H1 (cell line): Measurements from ENCODE around the gene LIPF. TPM values are rescaled to one million over a fixed set of nuclear protein-coding genes. Genes with fewer than 3 reads are reported as not detected.

Experiments used
- CTCF ChIA-PET: fragments of 300-600 bp; sonication (Branson Sonifier 250); formaldehyde crosslinking; loops from one replicate; lab custom pipeline; 2021; ENCODE audit not compliant: partially characterized antibody; lab: Charles Lee
- POLR2A ChIA-PET: fragments of 300-600 bp; sonication (Branson Sonifier 250); formaldehyde crosslinking; loops from one replicate; lab custom pipeline; 2021; ENCODE audit warnings: inconsistent platforms; ENCODE audit not compliant: partially characterized antibody; lab: Charles Lee
- DNase-seq, 2 experiments: peaks; one replicate each; pipeline versions ENCODE4 v3.0.0 to v3.0.0-alpha.2; 2010 to 2022; ENCODE audit warnings: low spot score in 2 of 2, low read depth in 1 of 2, mixed read lengths in 1 of 2
- FAIRE-seq: peaks from 2 replicates; lab custom pipeline; 2011; peaks lifted over from hg19 to GRCh38; lab: Jason Lieb, UNC
- H2AFZ ChIP-seq: 2 replicates; pipeline ENCODE4 v1.8.1; 2012; ENCODE audit warnings: low read length, inconsistent platforms
- H2AK5ac ChIP-seq: 2 replicates; pipeline ENCODE4 v1.6.1; 2013; ENCODE audit warnings: low read depth, low read length
- H2BK120ac ChIP-seq: replicated peaks from 2 replicates; pipeline ENCODE3; 2013; ENCODE audit warnings: low read depth, low read length, inconsistent platforms
- H2BK12ac ChIP-seq: 2 replicates; pipeline ENCODE4 v1.6.1; 2013; ENCODE audit warnings: low read depth, low read length
- H2BK15ac ChIP-seq: 2 replicates; pipeline ENCODE4 v1.6.1; 2013; ENCODE audit warnings: low read length
- H2BK20ac ChIP-seq: 2 replicates; pipeline ENCODE4 v1.6.1; 2013; ENCODE audit warnings: low read length
- H2BK5ac ChIP-seq: 2 replicates; pipeline ENCODE4 v1.6.1; 2013; ENCODE audit warnings: low read depth, low read length
- H3K14ac ChIP-seq: 2 replicates; pipeline ENCODE4 v1.6.1; 2013; ENCODE audit warnings: inconsistent platforms; ENCODE audit not compliant: insufficient read length
- H3K18ac ChIP-seq: 2 replicates; pipeline ENCODE4 v1.6.1; 2013; ENCODE audit warnings: low read length; ENCODE audit errors: extremely low read depth
- H3K23ac ChIP-seq: 2 replicates; pipeline ENCODE4 v1.6.1; 2013; ENCODE audit warnings: inconsistent platforms; ENCODE audit not compliant: insufficient read length
- H3K23me2 ChIP-seq: 2 replicates; pipeline ENCODE4 v1.6.1; 2013; ENCODE audit warnings: low read depth, low read length
- H3K27ac ChIP-seq: 2 replicates; pipeline ENCODE4 v1.6.1; 2011; ENCODE audit warnings: low read depth, low read length, inconsistent platforms
- H3K27me3 ChIP-seq, 4 experiments: replicated peaks in 1 of 4; 1 replicate in 1 of 4; 2 replicates in 3 of 4; pipeline versions ENCODE4 v1.6.1 to v1.8.1; 2011 to 2013; ENCODE audit warnings: low read length in 3 of 4, mild to moderate bottlenecking in 3 of 4, inconsistent platforms in 2 of 4, mixed read lengths in 2 of 4, moderate library complexity in 1 of 4; ENCODE audit not compliant: control insufficient read depth in 3 of 4, insufficient read depth in 3 of 4; ENCODE audit errors: extremely low read depth in 1 of 4
- H3K36me3 ChIP-seq, 4 experiments: 2 replicates each; pipeline versions ENCODE4 v1.6.1 to v1.8.1; 2011 to 2013; ENCODE audit warnings: mild to moderate bottlenecking in 4 of 4, low read length in 3 of 4, moderate library complexity in 2 of 4, control low read depth in 1 of 4, inconsistent platforms in 1 of 4; ENCODE audit not compliant: insufficient read depth in 4 of 4, control insufficient read depth in 2 of 4
- H3K4ac ChIP-seq: replicated peaks from 2 replicates; pipeline ENCODE3; 2013; ENCODE audit warnings: low read length, low read depth, mixed read lengths, inconsistent platforms; ENCODE audit not compliant: insufficient read length
- H3K4me1 ChIP-seq, 4 experiments: replicated peaks in 1 of 4; 1 replicate in 1 of 4; 2 replicates in 3 of 4; pipeline versions ENCODE4 v1.6.1 to v1.8.1; 2011 to 2013; ENCODE audit warnings: low read length in 3 of 4, inconsistent platforms in 2 of 4, mixed read lengths in 1 of 4; ENCODE audit not compliant: insufficient read depth in 4 of 4, control insufficient read depth in 3 of 4
- H3K4me2 ChIP-seq, 2 experiments: 2 replicates each; pipeline versions ENCODE4 v1.6.1 to v1.8.1; 2011 to 2013; ENCODE audit warnings: low read depth in 2 of 2, low read length in 2 of 2, control low read depth in 1 of 2, inconsistent platforms in 1 of 2, mild to moderate bottlenecking in 1 of 2; ENCODE audit not compliant: insufficient read depth in 1 of 2
- H3K4me3 ChIP-seq, 4 experiments: fragments of 200-600, 300-600 bp in 1 of 4; sonication (generic), shearing (Covaris generic), sonication (Bioruptor Twin) in 1 of 4; 2 replicates each; pipeline versions ENCODE4 v1.5.1 to v1.8.1; 2011 to 2016; ENCODE audit warnings: low read length in 4 of 4, low read depth in 3 of 4, control low read depth in 2 of 4, inconsistent platforms in 2 of 4, mild to moderate bottlenecking in 2 of 4, mixed read lengths in 1 of 4, moderate library complexity in 1 of 4; ENCODE audit not compliant: insufficient read depth in 2 of 4; ENCODE audit errors: extremely low read depth in 1 of 4
- H3K56ac ChIP-seq: replicated peaks from 2 replicates; pipeline ENCODE3; 2013; ENCODE audit warnings: low read depth, mild to moderate bottlenecking, mixed read lengths, low read length, inconsistent platforms; ENCODE audit not compliant: insufficient read length
- H3K79me1 ChIP-seq: 2 replicates; pipeline ENCODE4 v1.6.1; 2013; ENCODE audit warnings: low read depth, low read length, control low read depth
- H3K79me2 ChIP-seq, 2 experiments: 2 replicates each; pipeline versions ENCODE4 v1.6.1 to v1.8.1; 2012 to 2013; ENCODE audit warnings: low read length in 2 of 2, mild to moderate bottlenecking in 2 of 2, inconsistent platforms in 1 of 2; ENCODE audit not compliant: insufficient read depth in 2 of 2, control insufficient read depth in 1 of 2
- H3K9ac ChIP-seq, 4 experiments: replicated peaks in 1 of 4; 1 replicate in 1 of 4; 2 replicates in 3 of 4; pipeline versions ENCODE4 v1.6.1 to v1.8.1; 2011 to 2013; ENCODE audit warnings: low read depth in 3 of 4, low read length in 3 of 4, control low read depth in 2 of 4, mild to moderate bottlenecking in 2 of 4, moderate library complexity in 2 of 4, inconsistent platforms in 1 of 4; ENCODE audit errors: extremely low read depth in 1 of 4
- H3K9me3 ChIP-seq, 2 experiments: 2 replicates each; pipeline versions ENCODE4 v1.6.1 to v1.8.1; 2012 to 2013; ENCODE audit warnings: mild to moderate bottlenecking in 2 of 2, moderate library complexity in 2 of 2, control low read depth in 1 of 2, inconsistent platforms in 1 of 2, low read depth in 1 of 2, low read length in 1 of 2, mixed read lengths in 1 of 2; ENCODE audit not compliant: insufficient read depth in 2 of 2
- H4K20me1 ChIP-seq, 2 experiments: replicated peaks in 1 of 2; 2 replicates each; pipeline versions ENCODE3 to v1.8.1; 2011 to 2013; ENCODE audit warnings: inconsistent platforms in 2 of 2, low read length in 2 of 2, mild to moderate bottlenecking in 1 of 2; ENCODE audit not compliant: insufficient read depth in 2 of 2, control insufficient read depth in 1 of 2
- H4K5ac ChIP-seq: 2 replicates; pipeline ENCODE4 v1.6.1; 2013; ENCODE audit warnings: low read length, low read depth, mixed read lengths, inconsistent platforms; ENCODE audit not compliant: insufficient read length
- H4K8ac ChIP-seq: 2 replicates; pipeline ENCODE4 v1.8.0; 2013; ENCODE audit warnings: mild to moderate bottlenecking, moderate library complexity, low read length, inconsistent platforms; ENCODE audit not compliant: insufficient read depth; ENCODE audit errors: extremely low read depth
- H4K91ac ChIP-seq: replicated peaks from 2 replicates; pipeline ENCODE3; 2013; ENCODE audit warnings: low read length, mixed read lengths, inconsistent platforms; ENCODE audit not compliant: insufficient read length
- ATF3 ChIP-seq: IDR thresholded peaks from 2 replicates; pipeline ENCODE4 v1.6.1; 2011; ENCODE audit warnings: low read depth, mild to moderate bottlenecking, low read length; ENCODE audit not compliant: insufficient read depth
- BRCA1 ChIP-seq: IDR thresholded peaks from 2 replicates; pipeline ENCODE4 v1.6.1; 2012; ENCODE audit warnings: low read depth, low read length, improper control_type of control experiment
- CBX5 ChIP-seq: fragments of 300-800, 300-1000 bp; sonication (generic); IDR thresholded peaks from 2 replicates; pipeline ENCODE4 v1.7.1; 2016; ENCODE audit warnings: antibody characterized with exemption, low read length, low read depth
- CBX8 ChIP-seq: fragments of 300-800, 300-1000 bp; sonication (generic); IDR thresholded peaks from 2 replicates; pipeline ENCODE4 v1.7.1; 2016; ENCODE audit warnings: low read depth, low read length, borderline replicate concordance
- CHD1 ChIP-seq: IDR thresholded peaks from 2 replicates; pipeline ENCODE4 v1.6.1; 2012; ENCODE audit warnings: low read depth, low read length, improper control_type of control experiment
- E2F6 ChIP-seq: IDR thresholded peaks from 2 replicates; pipeline ENCODE4 v1.6.1; 2012; ENCODE audit warnings: inconsistent platforms
- GTF2F1 ChIP-seq: IDR thresholded peaks from 2 replicates; pipeline ENCODE4 v1.6.1; 2012; ENCODE audit warnings: low read depth, low read length, improper control_type of control experiment, borderline replicate concordance
- JUND ChIP-seq: IDR thresholded peaks from 2 replicates; pipeline ENCODE4 v1.6.1; 2011; ENCODE audit warnings: mild to moderate bottlenecking, improper control_type of control experiment, low read length
- KDM5A ChIP-seq: fragments of 200-600 bp; IDR thresholded peaks from 2 replicates; pipeline ENCODE4 v1.7.1; 2012; ENCODE audit warnings: mild to moderate bottlenecking, low read length, inconsistent platforms, mixed read lengths
- NRF1 ChIP-seq: IDR thresholded peaks from 2 replicates; pipeline ENCODE4 v1.6.1; 2011; ENCODE audit warnings: mild to moderate bottlenecking, low read depth, low read length, improper control_type of control experiment
- POU5F1 ChIP-seq: IDR thresholded peaks from 2 replicates; pipeline ENCODE4 v1.6.1; 2011; ENCODE audit warnings: low read depth, mild to moderate bottlenecking, low read length, moderate library complexity
- RAD21 ChIP-seq, 2 experiments: IDR thresholded peaks in 1 of 2; conservative IDR thresholded peaks in 1 of 2; 2 replicates each; pipeline ENCODE4 v1.6.1; 2011; ENCODE audit warnings: low read depth in 2 of 2, low read length in 2 of 2, improper control_type of control experiment in 1 of 2, inconsistent platforms in 1 of 2, mild to moderate bottlenecking in 1 of 2, moderate library complexity in 1 of 2
- SIRT6 ChIP-seq: IDR thresholded peaks from one replicate; pipeline ENCODE4 v1.7.1; 2012; ENCODE audit warnings: low read length, inconsistent platforms
- SP1 ChIP-seq: IDR thresholded peaks from 2 replicates; pipeline ENCODE4 v1.6.1; 2011; ENCODE audit warnings: low read depth, low read length
- SP4 ChIP-seq: IDR thresholded peaks from 2 replicates; pipeline ENCODE4 v1.6.1; 2012; ENCODE audit warnings: low read length, inconsistent platforms
- YY1 ChIP-seq: IDR thresholded peaks from 2 replicates; pipeline ENCODE4 v1.6.1; 2011; ENCODE audit warnings: low read depth, mild to moderate bottlenecking, low read length
- polyA plus RNA-seq, 7 experiments: library from polyadenylated mRNA; depleted of rRNA in 3 of 7; stranded (reverse) in 5 of 7; unstranded in 2 of 7; fragments of >200 nt in 5 of 7; fragments of 200-250 nt in 2 of 7; gene quantifications; 1 replicate in 5 of 7; 2 replicates in 1 of 7; 4 replicates in 1 of 7; pipeline versions ENCODE4 v1.2.1 to v1.2.3, GENCODE V29; 2011 to 2013; ENCODE audit warnings: missing spikeins in 2 of 7, mixed read lengths in 2 of 7
- total RNA-seq: library from RNA; stranded (reverse); fragmentation: NEBNext Ultra II Directional; extraction: Animal tissue kit (Norgen Biotek cat#: 25700); gene quantifications from 2 replicates; pipeline ENCODE4 v1.2.1, GENCODE V29; 2021

The LIPF gene
- total and polyA plus RNA-seq, 2 of the 8 experiments (the other 6 are each of a cell fraction or from before 2014, with no cell fraction given): not detected

GRCh38 chr10:88624840-88625239 lies 39.4 kb upstream of the LIPF start:
- Histone ChIP-seq H3K56ac (no peak overlapping the region), H3K18ac (no peak overlapping the region), H4K91ac (no peak overlapping the region), H3K9ac (no peak overlapping the region), H2BK12ac (no peak overlapping the region), H3K27me3 (no peaks in the 10 kb centered on the region), H3K14ac (no peak overlapping the region), H4K20me1 (no peaks in the 10 kb centered on the region), H2BK120ac (no peak overlapping the region), H4K5ac (no peak overlapping the region), H3K9me3 (no peaks in the 10 kb centered on the region), H3K79me1 (no peaks in the 10 kb centered on the region), H2BK20ac (no peak overlapping the region), H3K79me2 (no peaks in the 10 kb centered on the region), H4K8ac (no peak overlapping the region), H3K23me2 (no peaks in the 10 kb centered on the region), H3K4me3 (no peak overlapping the region), H3K23ac (no peak overlapping the region), H2BK15ac (no peak overlapping the region), H3K4ac (no peak overlapping the region), H3K4me2 (no peak overlapping the region), H3K27ac (no peak overlapping the region), H3K4me1 (no peaks in the 10 kb centered on the region; a peak in 1 of 7 replicates), H3K36me3 (no peaks in the 10 kb centered on the region), H2AK5ac (no peak overlapping the region), H2AFZ (no peak overlapping the region), H2BK5ac (no peak overlapping the region)
- DNase-seq: no peak
- no peak for FAIRE-seq
- CTCF ChIA-PET: interaction anchor here (1.5 kb wide), 1 partner anchor 103 kb away, joined by 4 read pairs; no protein-coding TSS in a partner anchor
- POLR2A ChIA-PET: no interaction called here
- no peak for TF ChIP-seq NRF1
- no peak for TF ChIP-seq SP1
- no peak for TF ChIP-seq ATF3
- no peak for TF ChIP-seq JUND
- no peak for TF ChIP-seq SP4
- no peak for TF ChIP-seq BRCA1
- TF ChIP-seq KDM5A: no peak
- TF ChIP-seq YY1: no peak
- no peak for TF ChIP-seq POU5F1
- no peak for TF ChIP-seq GTF2F1
- TF ChIP-seq CBX8: no peak
- TF ChIP-seq SIRT6: no peak
- TF ChIP-seq CHD1: no peak
- no peak for TF ChIP-seq RAD21 (IDR thresholded peaks at IDR 0.05 in 1 of 2, conservative IDR thresholded peaks at IDR 0.05 in 1 of 2; ENCODE audit: low read depth in 2 of 2, low read length in 2 of 2)
- no peak for TF ChIP-seq CBX5
- TF ChIP-seq E2F6: no peak
